ENCODE measurements around the gene NRIP1. TPM values are rescaled to one million over a fixed set of nuclear protein-coding genes. Genes with fewer than 3 reads are reported as not detected.

The NRIP1 gene
- polyA plus RNA-seq, 1 donor from 2014 or later: 48.4 TPM

- no peak for TF ChIP-seq TAF1 (IDR thresholded peaks at IDR 0.05; ENCODE audit: low read depth)
- no peak for TF ChIP-seq CTCF (IDR thresholded peaks at IDR 0.05; ENCODE audit: poor library complexity, severe bottlenecking)
- no peak for TF ChIP-seq EP300 (conservative IDR thresholded peaks at IDR 0.05; ENCODE audit: poor library complexity, severe bottlenecking)
- H3K79me2 ChIP-seq (replicated peaks; ENCODE audit: insufficient read depth, low read length): peaks cover 100% of the 10 kb centered on the region
- no peaks in the 10 kb centered on the region for H3K9me2 ChIP-seq (ENCODE audit: insufficient read depth, low read length)
- H3K4me2 ChIP-seq (ENCODE audit: low read length): no peak overlapping the region
- H3F3A ChIP-seq (ENCODE audit: insufficient read depth, low read length, poor library complexity, severe bottlenecking): no peaks in the 10 kb centered on the region
- no peak overlapping the region for H3K9ac ChIP-seq (ENCODE audit: low read length)
- H3K27me3 ChIP-seq (ENCODE audit: insufficient read depth, low read depth, low read length): no peaks in the 10 kb centered on the region
- no peaks in the 10 kb centered on the region for H3K9me3 ChIP-seq (ENCODE audit: low read length)
- H2AFZ ChIP-seq (ENCODE audit: low read depth, low read length): no peak overlapping the region
- no peak overlapping the region for H3K27ac ChIP-seq (ENCODE audit: low read length)
- H4K20me1 ChIP-seq (ENCODE audit: insufficient read depth): no peaks in the 10 kb centered on the region
- H3K4me3 ChIP-seq (ENCODE audit: low read length): no peak overlapping the region
- no peaks in the 10 kb centered on the region for H3K36me3 ChIP-seq (ENCODE audit: insufficient read depth, low read length)
These were observed 11.3 kb downstream of the NRIP1 start for GRCh38 chr21:15053500-15053899.

- H4K20me1 ChIP-seq (ENCODE audit: insufficient read depth): no peaks in the 10 kb centered on the region
- no peak for TF ChIP-seq EZH2 (IDR thresholded peaks at IDR 0.05; ENCODE audit: borderline replicate concordance, insufficient read depth, low read length, poor library complexity, severe bottlenecking)
- TF ChIP-seq REST (IDR thresholded peaks at IDR 0.05; ENCODE audit: borderline replicate concordance): no peak
- TF ChIP-seq TAF1 (IDR thresholded peaks at IDR 0.05; ENCODE audit: low read depth): no peak
- no peak for TF ChIP-seq CTCF (IDR thresholded peaks at IDR 0.05; ENCODE audit: poor library complexity, severe bottlenecking)
- no peak for TF ChIP-seq EP300 (conservative IDR thresholded peaks at IDR 0.05; ENCODE audit: poor library complexity, severe bottlenecking)
- no peak for TF ChIP-seq SMC3 (conservative IDR thresholded peaks at IDR 0.05; ENCODE audit: poor library complexity)
- TF ChIP-seq MXI1 (conservative IDR thresholded peaks at IDR 0.05; ENCODE audit: poor library complexity, severe bottlenecking): no peak
- TF ChIP-seq POLR2AphosphoS5 (IDR thresholded peaks at IDR 0.05): no peak
- TF ChIP-seq RAD21 (conservative IDR thresholded peaks at IDR 0.05): no peak
- peaks cover 100% of the 10 kb centered on the region for H3K79me2 ChIP-seq (replicated peaks; ENCODE audit: insufficient read depth, low read length)
These were observed 12.4 kb downstream of the NRIP1 start for GRCh38 chr21:15052459-15052763.

More at GRCh38 chr21:15052459-15052763, 12.4 kb downstream of the NRIP1 start:
- H3K27me3 ChIP-seq (ENCODE audit: insufficient read depth, low read depth, low read length): no peaks in the 10 kb centered on the region
- no peak overlapping the region for H3K9ac ChIP-seq (ENCODE audit: low read length)
- H2AFZ ChIP-seq (ENCODE audit: low read depth, low read length): no peak overlapping the region
- H3K27ac ChIP-seq (ENCODE audit: low read length): no peak overlapping the region
- no peaks in the 10 kb centered on the region for H3K9me3 ChIP-seq (ENCODE audit: low read length)
- H3K9me2 ChIP-seq (ENCODE audit: insufficient read depth, low read length): no peaks in the 10 kb centered on the region
- no peaks in the 10 kb centered on the region for H3F3A ChIP-seq (ENCODE audit: insufficient read depth, low read length, poor library complexity, severe bottlenecking)
- no peak overlapping the region for H3K4me3 ChIP-seq (ENCODE audit: low read length)
- no peaks in the 10 kb centered on the region for H3K36me3 ChIP-seq (ENCODE audit: insufficient read depth, low read length)
- no peak overlapping the region for H3K4me2 ChIP-seq (ENCODE audit: low read length)

Measured in neural cell (in vitro differentiated cells).